HepG2 (cell line): ENCODE results near the gene SERPINF2. TPM values are rescaled to one million over a fixed set of nuclear protein-coding genes. Genes with fewer than 3 reads are reported as not detected.

Experiments used
- ATRX ChIP-seq: sonication (generic); formaldehyde crosslinking; IDR thresholded peaks from 2 replicates; pipeline ENCODE4 v1.4.0; 2020; ENCODE audit warnings: missing genetic modification reagents, borderline replicate concordance
- CBX5 ChIP-seq: sonication (generic); formaldehyde crosslinking; IDR thresholded peaks from 2 replicates; pipeline ENCODE4 v1.4.0; 2020; ENCODE audit warnings: missing genetic modification reagents, borderline replicate concordance
- FOSL1 ChIP-seq: sonication (generic); formaldehyde crosslinking; IDR thresholded peaks from 2 replicates; pipeline ENCODE4 v1.9.0; 2021; ENCODE audit warnings: missing genetic modification reagents, borderline replicate concordance
- FOSL2 ChIP-seq: sonication (generic); formaldehyde crosslinking; IDR thresholded peaks from 2 replicates; pipeline ENCODE4 v1.4.0; 2020; ENCODE audit warnings: missing genetic modification reagents
- HDAC1 ChIP-seq: sonication (generic); formaldehyde crosslinking; IDR thresholded peaks from 2 replicates; pipeline ENCODE4 v1.5.1; 2020; ENCODE audit warnings: mild to moderate bottlenecking, missing genetic modification reagents
- HOXA7 ChIP-seq: sonication (generic); formaldehyde crosslinking; IDR thresholded peaks from 2 replicates; pipeline ENCODE4 v1.8.1; 2022; ENCODE audit warnings: mild to moderate bottlenecking, missing genetic modification reagents, moderate library complexity
- KLF16 ChIP-seq, 2 experiments: sonication (generic) in 1 of 2; formaldehyde crosslinking in 1 of 2; IDR thresholded peaks; 2 replicates each; pipeline versions ENCODE4 v1.6.1 to v1.8.0; 2016 to 2023; ENCODE audit warnings: missing genetic modification reagents in 2 of 2, missing compliant biosample characterization in 1 of 2
- MTERF4 ChIP-seq: sonication (generic); formaldehyde crosslinking; IDR thresholded peaks from 2 replicates; pipeline ENCODE4 v1.8.0; 2023; ENCODE audit warnings: mild to moderate bottlenecking, missing genetic modification reagents
- NAIF1 ChIP-seq: sonication (generic); formaldehyde crosslinking; IDR thresholded peaks from 2 replicates; pipeline ENCODE4 v1.5.0; 2020; ENCODE audit warnings: mild to moderate bottlenecking, missing genetic modification reagents, borderline replicate concordance
- SATB2 ChIP-seq: sonication (generic); formaldehyde crosslinking; IDR thresholded peaks from 2 replicates; pipeline ENCODE4 v1.5.0; 2020; ENCODE audit warnings: missing genetic modification reagents
- SCMH1 ChIP-seq: sonication (generic); formaldehyde crosslinking; IDR thresholded peaks from 2 replicates; pipeline ENCODE4 v1.9.0; 2021; ENCODE audit warnings: missing genetic modification reagents, mild to moderate bottlenecking, borderline replicate concordance
- SMC3 ChIP-seq: IDR thresholded peaks from 2 replicates; pipeline ENCODE4 v1.6.1; 2011; ENCODE audit warnings: low read length, improper control_type of control experiment
- XBP1 ChIP-seq: sonication (generic); formaldehyde crosslinking; IDR thresholded peaks from 2 replicates; pipeline ENCODE4 v1.5.0; 2020; ENCODE audit warnings: missing genetic modification reagents
- ZBTB10 ChIP-seq: sonication (generic); formaldehyde crosslinking; IDR thresholded peaks from 2 replicates; pipeline ENCODE4 v1.4.0; 2020; ENCODE audit warnings: missing genetic modification reagents, borderline replicate concordance
- ZKSCAN5 ChIP-seq: sonication (generic); formaldehyde crosslinking; IDR thresholded peaks from 2 replicates; pipeline ENCODE4 v1.5.1; 2020; ENCODE audit warnings: mild to moderate bottlenecking, missing genetic modification reagents
- ZNF10 ChIP-seq: sonication (generic); formaldehyde crosslinking; IDR thresholded peaks from 2 replicates; pipeline ENCODE4 v1.4.0; 2020; ENCODE audit warnings: mild to moderate bottlenecking, low read depth, missing genetic modification reagents, borderline replicate concordance
- ZNF326 ChIP-seq: sonication (generic); formaldehyde crosslinking; IDR thresholded peaks from 2 replicates; pipeline ENCODE4 v1.4.0; 2020; ENCODE audit warnings: missing genetic modification reagents, borderline replicate concordance
- ZNF501 ChIP-seq: sonication (generic); formaldehyde crosslinking; IDR thresholded peaks from 2 replicates; pipeline ENCODE4 v1.5.1; 2020; ENCODE audit warnings: mild to moderate bottlenecking, moderate library complexity, missing genetic modification reagents
- ZNF749 ChIP-seq: sonication (generic); formaldehyde crosslinking; IDR thresholded peaks from 2 replicates; pipeline ENCODE4 v1.8.0; 2022; ENCODE audit warnings: mild to moderate bottlenecking, missing genetic modification reagents, moderate library complexity, borderline replicate concordance
- ZSCAN22 ChIP-seq: sonication (generic); formaldehyde crosslinking; IDR thresholded peaks from 2 replicates; pipeline ENCODE4 v1.4.0; 2020; ENCODE audit warnings: mild to moderate bottlenecking, missing genetic modification reagents
- polyA plus RNA-seq, 8 experiments: library from polyadenylated mRNA; depleted of rRNA in 3 of 8; stranded (reverse) in 7 of 8; unstranded in 1 of 8; fragments of >200 nt; fragmentation: Illumina TruSeq in 4 of 8; extraction: Trizol in 4 of 8; gene quantifications; 2 replicates each; pipeline versions ENCODE4 v1.2.1 to v1.2.3, GENCODE V29; 2011 to 2016; ENCODE audit warnings: low read depth in 4 of 8, missing spikeins in 1 of 8, mixed read lengths in 1 of 8; ENCODE audit not compliant: insufficient read depth in 1 of 8
- total RNA-seq, 5 experiments: library from RNA; depleted of rRNA; stranded (reverse); fragments of >200 nt; fragmentation: Illumina TruSeq; extraction: Trizol; gene quantifications; 2 replicates each; pipeline ENCODE4 v1.2.3, GENCODE V29; 2016; ENCODE audit warnings: low read depth in 1 of 5
- TF ChIP-seq, protein P1 (sequence below): sonication (generic); formaldehyde crosslinking; IDR thresholded peaks from 2 replicates; pipeline ENCODE4 v1.8.0; 2022; ENCODE audit warnings: missing genetic modification reagents, low read depth, mild to moderate bottlenecking, borderline replicate concordance
- TF ChIP-seq, protein P2 (sequence below): sonication (generic); formaldehyde crosslinking; IDR thresholded peaks from 2 replicates; pipeline ENCODE4 v1.8.0; 2022; ENCODE audit warnings: missing genetic modification reagents, mild to moderate bottlenecking, borderline replicate concordance
- TF ChIP-seq, protein P3 (sequence below): sonication (generic); formaldehyde crosslinking; IDR thresholded peaks from 2 replicates; pipeline ENCODE4 v1.4.0; 2020; ENCODE audit warnings: mild to moderate bottlenecking, missing genetic modification reagents

The SERPINF2 gene
- total and polyA plus RNA-seq, 2 of the 13 experiments (the other 11 are each of a cell fraction or from before 2014, with no cell fraction given) = 309 to 548 TPM

DNA sequence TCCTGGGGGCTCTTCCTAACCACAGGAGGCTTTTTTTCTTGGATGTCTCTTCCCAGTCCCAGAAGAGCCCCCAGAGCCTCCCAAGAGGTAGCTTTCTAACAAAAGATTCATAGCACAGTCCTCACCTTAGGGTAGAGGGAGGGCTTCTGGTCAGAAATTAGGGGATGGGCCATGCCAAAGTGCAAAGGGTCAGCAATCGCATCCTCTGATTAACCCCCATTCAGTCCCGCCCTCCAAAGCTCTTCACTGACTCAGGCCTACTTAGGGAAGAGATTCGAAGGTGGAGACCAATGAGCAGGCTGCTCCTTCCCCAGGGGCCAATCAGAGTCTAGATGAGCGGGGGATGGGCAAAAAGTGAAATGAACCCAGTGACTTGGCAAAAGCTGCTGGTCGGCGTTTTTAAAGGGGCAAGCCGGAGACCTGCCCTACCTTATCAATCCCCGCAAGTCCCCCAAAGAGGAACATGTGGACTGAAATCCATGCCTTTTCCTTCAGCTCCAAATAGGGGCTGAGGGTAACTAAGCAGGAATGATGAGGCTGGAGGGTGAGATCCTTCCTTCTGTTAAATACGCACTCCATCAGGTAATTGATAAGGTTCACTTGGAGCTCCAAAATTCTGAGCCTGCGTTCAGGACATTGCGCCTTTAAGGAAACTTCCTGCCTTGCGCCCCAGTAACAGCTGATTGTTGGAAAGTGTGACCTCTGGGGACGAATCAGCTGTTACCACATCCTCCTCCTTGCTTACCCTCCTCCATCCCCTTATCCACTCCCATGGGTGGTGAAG lies 25.6 kb upstream of the SERPINF2 start (continued):
- TF ChIP-seq, protein P1, sequence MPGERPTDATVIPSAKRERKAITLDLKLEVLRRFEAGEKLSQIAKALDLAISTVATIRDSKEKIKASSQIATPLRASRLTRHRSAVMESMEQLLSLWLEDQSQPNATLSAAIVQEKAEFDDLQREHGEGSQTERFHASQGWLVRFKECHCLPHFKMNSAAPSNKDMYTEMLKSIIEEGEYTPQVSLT = no peak
- TF ChIP-seq ATRX (CRISPR knock-in tag) (no peak), ZNF749 (0 out of 2 replicates have a peak, but pooled peaks have one; percentile 36), ZBTB10 (no peak), MTERF4 (CRISPR knock-in tag) (no peak), ZNF501 (peak; percentile 0), FOSL1 (CRISPR knock-in tag) (no peak), SATB2 (CRISPR knock-in tag) (no peak), ZNF10 (CRISPR knock-in tag) (no peak), SMC3 (no peak), KLF16 (CRISPR knock-in tag; IDR thresholded peaks at IDR 0.05) (no peak), XBP1 (CRISPR knock-in tag) (no peak), CBX5 (CRISPR knock-in tag) (no peak), SCMH1 (no peak), FOSL2 (CRISPR knock-in tag) (peak; percentile 64), ZSCAN22 (CRISPR knock-in tag) (no peak), HDAC1 (CRISPR knock-in tag) (no peak; the same call in 1 of the 2 replicates), ZNF326 (CRISPR knock-in tag) (no peak), HOXA7 (no peak), NAIF1 (CRISPR knock-in tag) (0 out of 2 replicates have a peak, but pooled peaks have one; percentile 51), ZKSCAN5 (CRISPR knock-in tag) (no peak)
- TF ChIP-seq, protein P2, sequence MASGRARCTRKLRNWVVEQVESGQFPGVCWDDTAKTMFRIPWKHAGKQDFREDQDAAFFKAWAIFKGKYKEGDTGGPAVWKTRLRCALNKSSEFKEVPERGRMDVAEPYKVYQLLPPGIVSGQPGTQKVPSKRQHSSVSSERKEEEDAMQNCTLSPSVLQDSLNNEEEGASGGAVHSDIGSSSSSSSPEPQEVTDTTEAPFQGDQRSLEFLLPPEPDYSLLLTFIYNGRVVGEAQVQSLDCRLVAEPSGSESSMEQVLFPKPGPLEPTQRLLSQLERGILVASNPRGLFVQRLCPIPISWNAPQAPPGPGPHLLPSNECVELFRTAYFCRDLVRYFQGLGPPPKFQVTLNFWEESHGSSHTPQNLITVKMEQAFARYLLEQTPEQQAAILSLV (CRISPR knock-in tag) = no peak
- TF ChIP-seq, protein P3, sequence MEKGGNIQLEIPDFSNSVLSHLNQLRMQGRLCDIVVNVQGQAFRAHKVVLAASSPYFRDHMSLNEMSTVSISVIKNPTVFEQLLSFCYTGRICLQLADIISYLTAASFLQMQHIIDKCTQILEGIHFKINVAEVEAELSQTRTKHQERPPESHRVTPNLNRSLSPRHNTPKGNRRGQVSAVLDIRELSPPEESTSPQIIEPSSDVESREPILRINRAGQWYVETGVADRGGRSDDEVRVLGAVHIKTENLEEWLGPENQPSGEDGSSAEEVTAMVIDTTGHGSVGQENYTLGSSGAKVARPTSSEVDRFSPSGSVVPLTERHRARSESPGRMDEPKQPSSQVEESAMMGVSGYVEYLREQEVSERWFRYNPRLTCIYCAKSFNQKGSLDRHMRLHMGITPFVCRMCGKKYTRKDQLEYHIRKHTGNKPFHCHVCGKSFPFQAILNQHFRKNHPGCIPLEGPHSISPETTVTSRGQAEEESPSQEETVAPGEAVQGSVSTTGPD (CRISPR knock-in tag) = no peak
